ENCODE results near the gene MED17. TPM values are rescaled to one million over a fixed set of nuclear protein-coding genes. Genes with fewer than 3 reads are reported as not detected.

Gene MED17
- total and polyA plus RNA-seq, 2 of the 13 experiments (the other 11 are each of a cell fraction or from before 2014, with no cell fraction given) = 23.1 to 37.0 TPM

DNA sequence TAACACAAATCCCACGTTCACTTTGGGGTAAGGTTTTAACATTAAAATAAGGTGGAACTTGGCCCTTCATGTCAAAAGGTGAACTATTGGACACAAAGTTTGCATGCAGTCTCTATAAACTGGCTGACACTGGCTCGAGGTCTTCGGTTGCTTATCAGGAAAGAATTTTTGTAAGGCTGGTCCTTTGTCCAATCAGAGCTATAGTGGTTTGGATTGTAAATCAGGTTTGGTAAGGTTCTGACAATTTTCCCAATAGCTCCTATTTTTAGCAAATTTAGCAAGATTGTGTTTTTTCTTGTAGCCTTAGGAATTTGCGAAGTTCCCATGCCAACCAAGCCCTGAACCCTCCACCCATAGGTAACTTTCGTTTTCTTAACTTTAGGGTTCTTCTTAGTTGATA lies 17.6 kb upstream of the MED17 start (continued):
- TF ChIP-seq, protein P1, sequence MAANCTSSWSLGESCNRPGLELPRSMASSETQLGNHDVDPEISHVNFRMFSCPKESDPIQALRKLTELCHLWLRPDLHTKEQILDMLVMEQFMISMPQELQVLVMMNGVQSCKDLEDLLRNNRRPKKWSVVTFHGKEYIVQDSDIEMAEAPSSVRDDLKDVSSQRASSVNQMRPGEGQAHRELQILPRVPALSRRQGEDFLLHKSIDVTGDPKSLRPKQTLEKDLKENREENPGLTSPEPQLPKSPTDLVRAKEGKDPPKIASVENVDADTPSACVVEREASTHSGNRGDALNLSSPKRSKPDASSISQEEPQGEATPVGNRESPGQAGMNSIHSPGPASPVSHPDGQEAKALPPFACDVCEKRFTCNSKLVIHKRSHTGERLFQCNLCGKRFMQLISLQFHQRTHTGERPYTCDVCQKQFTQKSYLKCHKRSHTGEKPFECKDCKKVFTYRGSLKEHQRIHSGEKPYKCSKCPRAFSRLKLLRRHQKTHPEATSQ (CRISPR knock-in tag; IDR thresholded peaks at IDR 0.05; ENCODE audit: borderline replicate concordance) = no peak
- TF ChIP-seq RFX3 (CRISPR knock-in tag; IDR thresholded peaks at IDR 0.05) = no peak
- TF ChIP-seq MAFG (CRISPR knock-in tag; IDR thresholded peaks at IDR 0.05) = no peak
- no peak for TF ChIP-seq SIX4 (CRISPR knock-in tag; IDR thresholded peaks at IDR 0.05)

DNA sequence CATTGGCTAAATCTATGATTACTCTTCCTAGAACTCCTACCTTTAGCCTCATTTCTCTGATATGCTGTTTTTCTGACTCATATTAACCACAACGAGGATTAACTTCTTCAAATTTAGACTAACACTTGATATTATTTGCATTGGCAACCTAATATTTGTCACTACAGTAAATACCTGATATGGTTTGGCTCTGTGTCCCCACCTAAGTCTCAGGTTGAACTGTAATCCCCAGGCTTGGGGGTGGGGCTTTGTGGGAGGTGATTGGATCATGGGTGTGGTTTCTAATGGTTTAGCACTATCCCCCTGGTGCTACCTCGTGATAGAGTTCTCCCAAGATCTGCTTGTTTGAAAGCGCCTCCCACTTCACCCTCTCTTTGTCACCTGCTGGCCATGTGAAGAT lies 17.1 kb upstream of the MED17 start:
- Histone ChIP-seq H3K4me1 (ENCODE audit: insufficient read depth, low read length) (peaks cover 33% of the 10 kb centered on the region), H3K79me2 (ENCODE audit: insufficient read depth, low read length) (no peaks in the 10 kb centered on the region), H3K9me3 (ENCODE audit: low read length) (peaks cover 7% of the 10 kb centered on the region), H3K27me3 (ENCODE audit: control insufficient read depth in 1 of 2, insufficient read depth in 2 of 2, low read length in 2 of 2) (no peaks in the 10 kb centered on the region), H2AFZ (ENCODE audit: low read length) (no peak overlapping the region), H3K36me3 (replicated peaks in 1 of 2; ENCODE audit: control insufficient read depth in 1 of 2, insufficient read depth in 2 of 2, low read length in 2 of 2) (peaks cover 5 to 6% of the 10 kb centered on the region in 2 experiments; a peak in 2 of 5 replicates), H3K27ac (ENCODE audit: extremely low read length, insufficient read depth, low read length) (no peak overlapping the region), H3K4me3 (replicated peaks in 1 of 3; ENCODE audit: insufficient read depth in 1 of 3, low read depth in 2 of 3, low read length in 3 of 3) (no peak overlapping the region), H3K9ac (ENCODE audit: insufficient read depth, low read depth, low read length) (no peak overlapping the region), H4K20me1 (ENCODE audit: insufficient read depth, low read length) (no peaks in the 10 kb centered on the region), H3K4me2 (ENCODE audit: low read depth, low read length) (no peak overlapping the region)
- 92% methylated on average over 3 of the region's 3 CpGs for WGBS (ENCODE audit: low lambda C conversion rate)
- CTCF ChIA-PET (ENCODE audit: low intra/inter-chr PET ratio, low total read pairs) = no interaction called here
- DNase-seq (ENCODE audit: low spot score) = no peak
- no peak for FAIRE-seq
- intact Hi-C loops (cut with micrococcal nuclease; ENCODE audit: unreplicated experiment) = no loop called here
- BruUV-seq (replicated peaks) = no TSS peak
- in situ Hi-C loops (cut with HindIII; ENCODE audit: extremely low pct_ligation_motif_present, low pct_unique_long_range_greater_than_20kb) = no loop called here
- ATAC-seq = no peak
- POLR2A ChIA-PET = no interaction called here
- TF ChIP-seq SMARCC2 (IDR thresholded peaks at IDR 0.05) (no peak), MZF1 (CRISPR knock-in tag; IDR thresholded peaks at IDR 0.05; ENCODE audit: borderline replicate concordance) (no peak), ZNF331 (CRISPR knock-in tag; IDR thresholded peaks at IDR 0.05) (no peak), FOSL2 (CRISPR knock-in tag; IDR thresholded peaks at IDR 0.05) (no peak), ARHGAP35 (CRISPR knock-in tag; IDR thresholded peaks at IDR 0.05; ENCODE audit: borderline replicate concordance) (no peak), AHDC1 (CRISPR knock-in tag; IDR thresholded peaks at IDR 0.05; ENCODE audit: borderline replicate concordance) (no peak), SUZ12 (IDR thresholded peaks at IDR 0.05; ENCODE audit: low read depth, low read length) (no peak)
- TF ChIP-seq, protein P2, sequence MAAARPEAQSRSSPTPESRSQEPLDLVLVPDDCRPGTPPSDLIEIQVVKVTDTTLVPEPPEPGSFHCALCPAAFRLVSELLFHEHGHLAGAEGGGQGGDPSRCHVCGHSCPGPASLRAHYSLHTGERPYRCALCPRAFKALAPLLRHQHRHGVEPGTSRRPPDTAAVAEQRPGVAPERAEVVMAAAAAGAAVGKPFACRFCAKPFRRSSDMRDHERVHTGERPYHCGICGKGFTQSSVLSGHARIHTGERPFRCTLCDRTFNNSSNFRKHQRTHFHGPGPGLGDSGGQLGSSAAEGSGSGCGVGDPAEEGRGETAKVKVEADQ (CRISPR knock-in tag; IDR thresholded peaks at IDR 0.05; ENCODE audit: borderline replicate concordance) = no peak
- TF ChIP-seq, protein P3, sequence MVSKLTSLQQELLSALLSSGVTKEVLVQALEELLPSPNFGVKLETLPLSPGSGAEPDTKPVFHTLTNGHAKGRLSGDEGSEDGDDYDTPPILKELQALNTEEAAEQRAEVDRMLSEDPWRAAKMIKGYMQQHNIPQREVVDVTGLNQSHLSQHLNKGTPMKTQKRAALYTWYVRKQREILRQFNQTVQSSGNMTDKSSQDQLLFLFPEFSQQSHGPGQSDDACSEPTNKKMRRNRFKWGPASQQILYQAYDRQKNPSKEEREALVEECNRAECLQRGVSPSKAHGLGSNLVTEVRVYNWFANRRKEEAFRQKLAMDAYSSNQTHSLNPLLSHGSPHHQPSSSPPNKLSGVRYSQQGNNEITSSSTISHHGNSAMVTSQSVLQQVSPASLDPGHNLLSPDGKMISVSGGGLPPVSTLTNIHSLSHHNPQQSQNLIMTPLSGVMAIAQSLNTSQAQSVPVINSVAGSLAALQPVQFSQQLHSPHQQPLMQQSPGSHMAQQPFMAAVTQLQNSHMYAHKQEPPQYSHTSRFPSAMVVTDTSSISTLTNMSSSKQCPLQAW (CRISPR knock-in tag; IDR thresholded peaks at IDR 0.05) = no peak

Data from HepG2 (cell line).